K562 (cell line): ENCODE results near the gene AVPR1B.

Experiments used
- HNRNPL ChIP-seq: fragments of 200-400 bp; formaldehyde crosslinking; IDR thresholded peaks from 2 replicates; pipeline ENCODE4 v1.6.1; 2017; ENCODE audit warnings: low read depth, mild to moderate bottlenecking, low read length
- ZNF24 ChIP-seq: fragments of 450-650 bp; IDR thresholded peaks from 2 replicates; pipeline ENCODE4 v1.6.1; 2016
- ZZZ3 ChIP-seq: fragments of 450-650 bp; IDR thresholded peaks from 2 replicates; pipeline ENCODE4 v1.6.1; 2016; ENCODE audit warnings: antibody characterized with exemption, mild to moderate bottlenecking, moderate library complexity
- TF ChIP-seq, protein P1 (sequence below), 3 experiments: IDR thresholded peaks in 2 of 3; conservative IDR thresholded peaks in 1 of 3; 2 replicates each; pipeline ENCODE4 v1.5.1; 2011 to 2012; ENCODE audit warnings: low read length in 3 of 3, mild to moderate bottlenecking in 3 of 3, control low read depth in 2 of 3, improper control_type of control experiment in 1 of 3, inconsistent platforms in 1 of 3, low read depth in 1 of 3, mixed read lengths in 1 of 3, moderate library complexity in 1 of 3; ENCODE audit not compliant: insufficient read depth in 2 of 3

DNA sequence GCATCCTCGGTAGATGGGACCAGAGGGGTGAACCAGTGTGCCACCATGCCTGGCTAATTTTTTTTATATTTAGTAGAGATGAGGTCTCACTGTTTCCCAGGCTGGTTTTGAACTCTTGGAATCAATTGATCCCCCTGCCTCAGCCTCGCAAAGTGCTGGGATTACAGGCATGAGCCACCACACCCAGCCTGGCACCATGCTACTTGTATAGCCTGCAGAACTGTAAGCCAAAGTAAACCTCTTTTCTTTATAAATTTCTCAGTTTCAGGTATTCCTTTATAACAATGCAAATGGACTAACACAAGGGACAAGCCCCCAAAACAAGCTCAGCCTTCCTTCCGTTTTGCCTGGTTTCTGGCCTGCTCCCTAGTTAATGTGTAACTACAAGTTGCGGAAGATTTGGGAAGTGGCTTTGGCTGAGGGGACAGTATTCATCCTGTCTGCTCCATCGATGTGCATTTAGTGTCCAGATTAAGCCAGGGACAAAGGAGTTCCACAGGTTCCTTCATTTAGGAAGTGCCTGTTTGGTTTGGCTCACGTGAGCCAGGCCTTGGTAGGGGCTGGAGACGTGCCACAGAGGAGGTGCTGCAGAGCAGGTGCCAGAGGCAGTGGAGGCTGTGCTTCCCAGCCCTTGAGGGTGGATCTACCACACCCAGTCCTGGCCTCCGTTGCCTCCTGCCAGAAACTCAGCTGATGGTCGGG, 4.4 kb downstream of the AVPR1B start:
- TF ChIP-seq ZZZ3 (no peak), ZNF24 (no peak), HNRNPL (no peak)
- TF ChIP-seq, protein P1, sequence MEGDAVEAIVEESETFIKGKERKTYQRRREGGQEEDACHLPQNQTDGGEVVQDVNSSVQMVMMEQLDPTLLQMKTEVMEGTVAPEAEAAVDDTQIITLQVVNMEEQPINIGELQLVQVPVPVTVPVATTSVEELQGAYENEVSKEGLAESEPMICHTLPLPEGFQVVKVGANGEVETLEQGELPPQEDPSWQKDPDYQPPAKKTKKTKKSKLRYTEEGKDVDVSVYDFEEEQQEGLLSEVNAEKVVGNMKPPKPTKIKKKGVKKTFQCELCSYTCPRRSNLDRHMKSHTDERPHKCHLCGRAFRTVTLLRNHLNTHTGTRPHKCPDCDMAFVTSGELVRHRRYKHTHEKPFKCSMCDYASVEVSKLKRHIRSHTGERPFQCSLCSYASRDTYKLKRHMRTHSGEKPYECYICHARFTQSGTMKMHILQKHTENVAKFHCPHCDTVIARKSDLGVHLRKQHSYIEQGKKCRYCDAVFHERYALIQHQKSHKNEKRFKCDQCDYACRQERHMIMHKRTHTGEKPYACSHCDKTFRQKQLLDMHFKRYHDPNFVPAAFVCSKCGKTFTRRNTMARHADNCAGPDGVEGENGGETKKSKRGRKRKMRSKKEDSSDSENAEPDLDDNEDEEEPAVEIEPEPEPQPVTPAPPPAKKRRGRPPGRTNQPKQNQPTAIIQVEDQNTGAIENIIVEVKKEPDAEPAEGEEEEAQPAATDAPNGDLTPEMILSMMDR (IDR thresholded peaks at IDR 0.05 in 2 of 3, conservative IDR thresholded peaks at IDR 0.05 in 1 of 3; ENCODE audit: insufficient read depth in 2 of 3, low read depth in 1 of 3, low read length in 3 of 3) = no peak
